ENCODE results near the gene AIP. TPM values are rescaled to one million over a fixed set of nuclear protein-coding genes. Genes with fewer than 3 reads are reported as not detected.

Gene AIP
- total and polyA plus RNA-seq, 9 of the 15 experiments (the other 6 are each of a cell fraction or from before 2014, with no cell fraction given) = 5.2 to 92.5 (median 52.7) TPM

DNA sequence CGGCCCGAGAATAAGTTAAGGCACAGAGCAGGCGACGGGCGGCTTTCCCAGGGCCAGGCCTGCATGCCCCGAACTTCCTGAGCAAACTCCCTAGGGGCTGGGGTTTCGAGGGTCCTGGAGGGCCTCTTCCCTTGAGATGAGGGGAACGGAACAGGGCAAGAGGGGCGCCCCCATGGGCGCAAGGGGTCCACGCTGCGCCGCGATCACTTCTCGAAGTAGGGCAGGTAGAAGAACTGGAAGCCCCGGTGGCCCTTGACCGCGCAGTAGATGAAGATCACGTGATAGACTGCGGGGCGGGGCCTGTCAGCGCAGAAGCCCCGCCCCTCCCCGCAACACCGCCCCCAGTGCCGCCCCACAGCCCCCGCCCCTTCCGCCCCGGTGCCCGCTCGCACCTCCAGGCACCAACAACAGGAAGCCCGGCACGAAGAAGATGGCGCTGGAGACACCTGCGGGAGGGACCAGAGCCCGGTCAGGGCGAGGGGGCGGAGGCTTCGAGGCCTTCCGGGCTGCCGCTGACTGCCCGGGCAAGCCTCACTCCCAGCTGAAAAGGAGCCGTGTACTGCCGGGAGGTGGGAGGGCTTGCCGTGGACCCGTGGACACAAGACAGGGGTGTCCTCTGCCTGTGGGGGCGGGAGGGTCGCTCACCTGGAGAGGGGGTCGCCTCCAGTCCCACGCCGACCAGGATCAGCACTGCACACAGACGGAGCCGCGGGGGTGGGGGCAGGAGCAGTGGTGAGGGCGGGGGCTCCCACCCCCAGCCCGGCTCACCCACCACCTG lies 18.2 kb upstream of the AIP start (continued):
- TF ChIP-seq PATZ1 (CRISPR knock-in tag; IDR thresholded peaks at IDR 0.05; ENCODE audit: borderline replicate concordance) (no peak), ZEB2 (IDR thresholded peaks at IDR 0.05) (0 out of 2 replicates have a peak, but pooled peaks have one; percentile 33), TRIM24 (IDR thresholded peaks at IDR 0.05) (no peak), TAF9B (IDR thresholded peaks at IDR 0.05; ENCODE audit: partially characterized antibody) (peak; percentile 63), FOXA1 (IDR thresholded peaks at IDR 0.05; ENCODE audit: borderline replicate concordance) (no peak), RFX1 (IDR thresholded peaks at IDR 0.05) (no peak), PYGO2 (tag; IDR thresholded peaks at IDR 0.05) (no peak), POLR2G (IDR thresholded peaks at IDR 0.05; ENCODE audit: low read depth, low read length) (peak; percentile 87), ZFP1 (CRISPR knock-in tag; IDR thresholded peaks at IDR 0.05) (no peak), CC2D1A (IDR thresholded peaks at IDR 0.05) (peak; percentile 32; the same call in 1 of the 2 replicates), ZC3H4 (CRISPR knock-in tag; IDR thresholded peaks at IDR 0.05; ENCODE audit: borderline replicate concordance) (no peak), CBX5 (IDR thresholded peaks at IDR 0.05; ENCODE audit: borderline replicate concordance, low read depth) (no peak), RAD21 (CRISPR knock-in tag; conservative IDR thresholded peaks at IDR 0.05 in 1 of 2, IDR thresholded peaks at IDR 0.05 in 1 of 2) (no peak), RBM25 (IDR thresholded peaks at IDR 0.05; ENCODE audit: low read depth, low read length, severe bottlenecking) (no peak), RBM14 (IDR thresholded peaks at IDR 0.05; ENCODE audit: borderline replicate concordance, insufficient read depth, low read depth, low read length) (no peak), SMAD4 (CRISPR knock-in tag; conservative IDR thresholded peaks at IDR 0.05) (no peak), POLR2A (conservative IDR thresholded peaks at IDR 0.05) (peak; percentile 78), ZNF165 (CRISPR knock-in tag; IDR thresholded peaks at IDR 0.05; ENCODE audit: borderline replicate concordance) (no peak), SUPT5H (IDR thresholded peaks at IDR 0.05) (peak; percentile 73)

Measured in K562 (cell line).